Neural progenitor cell (in vitro differentiated cells): ENCODE measurements around the gene COG5. TPM values are rescaled to one million over a fixed set of nuclear protein-coding genes. Genes with fewer than 3 reads are reported as not detected.

Source experiments
- DNase-seq: peaks from one replicate; pipeline ENCODE4 v3.0.0-alpha.2; 2016; ENCODE audit warnings: low spot score
- H2AFZ ChIP-seq: fragments of 200-600 bp; sonication (generic); replicated peaks from 2 replicates; pipeline ENCODE4 v1.6.1; 2016; ENCODE audit warnings: antibody characterized with exemption
- H3F3A ChIP-seq: fragments of 200-600 bp; sonication (generic); 2 replicates; pipeline ENCODE4 v1.6.1; 2016; ENCODE audit warnings: antibody characterized with exemption, low read depth
- H3K27ac ChIP-seq: fragments of 200-600 bp; sonication (generic); 2 replicates; pipeline ENCODE4 v1.5.1; 2016; ENCODE audit warnings: mild to moderate bottlenecking
- H3K27me3 ChIP-seq: fragments of 200-600 bp; sonication (generic); 2 replicates; pipeline ENCODE4 v1.6.1; 2016; ENCODE audit warnings: mild to moderate bottlenecking, moderate library complexity
- H3K36me3 ChIP-seq: fragments of 200-600 bp; sonication (generic); 2 replicates; pipeline ENCODE4 v1.5.1; 2016
- H3K4me1 ChIP-seq: fragments of 200-600 bp; sonication (generic); 2 replicates; pipeline ENCODE4 v1.6.1; 2016; ENCODE audit warnings: mixed run types
- H3K4me2 ChIP-seq: fragments of 200-600 bp; sonication (generic); 2 replicates; pipeline ENCODE4 v1.6.1; 2016
- H3K4me3 ChIP-seq: fragments of 200-600 bp; sonication (generic); 2 replicates; pipeline ENCODE4 v1.5.1; 2016
- H3K79me2 ChIP-seq: fragments of 200-600 bp; sonication (generic); 2 replicates; pipeline ENCODE4 v1.6.1; 2016; ENCODE audit warnings: low read depth
- H3K9ac ChIP-seq: fragments of 200-600 bp; sonication (generic); 2 replicates; pipeline ENCODE4 v1.6.1; 2016
- H3K9me3 ChIP-seq: fragments of 200-600 bp; sonication (generic); 2 replicates; pipeline ENCODE4 v1.5.1; 2016; ENCODE audit warnings: low read depth
- H4K20me1 ChIP-seq: fragments of 200-600 bp; sonication (generic); 2 replicates; pipeline ENCODE4 v1.6.1; 2016; ENCODE audit warnings: low read depth
- H3K27ac Mint-ChIP-seq: 3 replicates; pipeline ENCODE4 v1.8.0; 2021; ENCODE audit warnings: mixed read lengths
- H3K27me3 Mint-ChIP-seq: 2 replicates; pipeline ENCODE4 v1.8.0; 2022; ENCODE audit warnings: low read depth, mild to moderate bottlenecking, inconsistent platforms, moderate library complexity, mixed read lengths; ENCODE audit not compliant: insufficient read depth
- H3K36me3 Mint-ChIP-seq: 3 replicates; pipeline ENCODE4 v1.8.0; 2021; ENCODE audit warnings: mixed read lengths
- H3K4me1 Mint-ChIP-seq: 3 replicates; pipeline ENCODE4 v1.8.0; 2021; ENCODE audit warnings: mixed read lengths
- H3K4me3 Mint-ChIP-seq: 3 replicates; pipeline ENCODE4 v1.8.0; 2021; ENCODE audit warnings: mild to moderate bottlenecking, moderate library complexity, mixed read lengths
- H3K9me3 Mint-ChIP-seq: 3 replicates; pipeline ENCODE4 v1.8.0; 2020; ENCODE audit warnings: mixed read lengths
- CTCF ChIP-seq: fragments of 200-600 bp; sonication (generic); IDR thresholded peaks from 2 replicates; pipeline ENCODE4 v1.5.1; 2017; ENCODE audit warnings: antibody characterized with exemption, mild to moderate bottlenecking
- EZH2 ChIP-seq: fragments of 200-600 bp; sonication (generic); IDR thresholded peaks from 2 replicates; pipeline ENCODE4 v1.6.1; 2017; ENCODE audit warnings: antibody characterized with exemption, mild to moderate bottlenecking, moderate library complexity
- EZH2phosphoT487 ChIP-seq: fragments of 200-600 bp; sonication (generic); IDR thresholded peaks from 2 replicates; pipeline ENCODE4 v1.6.1; 2017; ENCODE audit warnings: antibody characterized with exemption
- total RNA-seq: library from RNA; depleted of rRNA; stranded (reverse); fragments of >200 nt; gene quantifications from 2 replicates; pipeline ENCODE4 v1.2.3, GENCODE V29; 2015; ENCODE audit warnings: low replicate concordance

Gene COG5
- total RNA-seq, 1 donor from 2014 or later: 90.5 TPM

DNA sequence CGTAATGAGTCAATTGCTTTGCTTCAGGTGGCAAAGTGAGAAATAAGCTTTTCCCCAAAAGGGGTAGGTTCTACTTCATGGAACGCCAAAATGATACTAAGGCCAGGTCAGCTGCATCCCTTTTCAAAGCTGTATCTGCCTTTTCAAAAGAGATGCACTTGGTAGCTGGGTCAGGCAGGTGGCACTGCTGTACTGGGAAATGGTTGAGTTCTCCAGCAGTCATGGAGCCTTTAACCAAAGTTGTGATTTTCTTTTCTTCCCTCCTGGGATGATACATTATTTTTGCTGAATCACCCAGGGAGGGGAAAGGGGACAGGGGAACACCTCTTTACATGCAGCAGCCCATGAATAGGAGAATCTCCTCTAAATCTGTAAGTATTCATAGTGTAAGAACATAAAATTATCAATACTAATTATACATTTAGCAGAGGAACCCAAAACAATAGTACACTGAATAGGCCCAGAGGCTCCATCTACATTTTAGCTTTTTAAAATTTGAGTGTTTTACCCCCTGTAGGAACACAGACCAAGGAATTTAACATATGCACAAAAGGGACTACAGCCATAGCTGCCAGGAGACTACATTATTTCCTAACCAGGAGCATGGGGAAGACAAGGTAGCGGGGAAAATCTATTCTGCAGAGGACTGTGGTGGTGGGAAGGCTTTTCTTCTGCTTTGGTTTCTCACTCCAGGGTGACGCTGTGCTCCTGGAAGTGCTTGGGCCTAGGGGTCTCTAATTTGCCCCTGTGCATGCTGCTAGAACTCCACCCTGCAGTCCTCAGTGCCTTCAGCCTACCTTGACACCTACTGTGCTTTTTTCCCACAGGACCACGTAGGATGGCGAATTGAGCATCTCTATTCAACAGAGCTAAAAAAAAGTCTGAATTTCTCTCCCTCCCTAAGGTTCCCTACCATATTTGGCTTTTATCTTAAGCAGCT, 100.3 kb downstream of the COG5 start:
- H3K79me2 ChIP-seq: no peaks in the 10 kb centered on the region
- no peak overlapping the region for H3K9ac ChIP-seq
- no peak overlapping the region for H3K4me3 ChIP-seq
- H3K27ac ChIP-seq: no peak overlapping the region
- DNase-seq: peak; percentile 64
- H3K27me3 Mint-ChIP-seq: no peaks in the 10 kb centered on the region
- no peaks in the 10 kb centered on the region for H3K36me3 ChIP-seq
- H3K27ac Mint-ChIP-seq: no peak overlapping the region
- no peaks in the 10 kb centered on the region for H3F3A ChIP-seq
- H3K36me3 Mint-ChIP-seq: no peaks in the 10 kb centered on the region
- H3K9me3 Mint-ChIP-seq: no peaks in the 10 kb centered on the region
- no peaks in the 10 kb centered on the region for H3K9me3 ChIP-seq
- H3K4me2 ChIP-seq: no peak overlapping the region
- no peak overlapping the region for H2AFZ ChIP-seq
- peak; percentile 67 for TF ChIP-seq CTCF
- TF ChIP-seq EZH2phosphoT487: no peak
- H3K4me1 ChIP-seq: no peaks in the 10 kb centered on the region
- H3K4me1 Mint-ChIP-seq: no peaks in the 10 kb centered on the region
- H4K20me1 ChIP-seq: peaks cover 8% of the 10 kb centered on the region
- H3K4me3 Mint-ChIP-seq: no peak overlapping the region
- no peaks in the 10 kb centered on the region for H3K27me3 ChIP-seq

DNA sequence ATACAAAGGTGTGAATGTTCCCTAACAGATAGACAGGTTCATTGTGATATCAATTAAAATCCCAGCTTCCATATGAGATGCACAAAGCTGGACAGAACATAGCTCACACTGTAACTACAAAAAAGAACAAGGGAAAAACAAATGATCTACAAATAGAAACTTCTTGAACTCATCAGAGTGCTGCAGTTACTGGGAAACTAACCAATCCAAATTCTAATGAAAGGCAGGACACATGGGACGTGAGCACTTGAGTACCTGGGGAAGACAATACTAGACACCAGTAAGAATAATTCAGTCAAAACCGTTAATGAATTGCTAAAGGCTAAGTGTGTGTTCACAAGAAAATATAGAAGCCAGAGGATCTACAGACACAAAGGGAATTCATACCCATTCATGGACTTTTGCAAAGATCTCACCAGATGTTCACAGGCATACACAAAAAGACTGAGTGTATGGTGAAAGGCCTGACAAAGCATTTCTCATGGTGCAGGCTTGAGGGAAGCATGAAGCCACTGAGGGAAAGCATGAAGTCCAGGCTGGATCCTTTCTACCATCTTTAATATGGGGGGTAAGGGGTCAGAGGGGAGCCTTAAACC, 101.7 kb downstream of the COG5 start:
- no peak overlapping the region for H3K27ac ChIP-seq

DNA sequence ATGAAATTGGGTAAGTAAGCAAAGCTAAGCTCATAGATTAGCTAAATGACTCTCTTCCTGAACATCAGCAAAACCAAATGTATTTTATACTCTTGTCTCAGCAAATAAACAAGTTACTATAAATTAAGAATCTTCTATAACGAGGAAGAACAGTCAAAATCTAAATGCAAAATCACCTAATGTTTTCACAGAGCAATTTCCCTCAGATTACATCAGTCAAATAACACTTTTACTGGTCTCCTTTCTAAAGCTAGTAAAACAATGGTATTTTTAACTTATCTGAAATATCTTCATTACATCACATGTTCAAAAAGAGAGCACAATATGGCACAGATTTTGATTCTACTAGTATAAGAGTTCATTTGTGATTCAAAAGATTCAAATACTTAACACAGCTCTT, 110.3 kb downstream of the COG5 start:
- no peak overlapping the region for H2AFZ ChIP-seq
- H3K27me3 ChIP-seq: no peaks in the 10 kb centered on the region
- Mint-ChIP-seq H3K36me3 (peaks cover 5% of the 10 kb centered on the region), H3K4me3 (no peak overlapping the region), H3K4me1 (no peaks in the 10 kb centered on the region), H3K27ac (no peak overlapping the region), H3K27me3 (no peaks in the 10 kb centered on the region), H3K9me3 (no peaks in the 10 kb centered on the region)
- no peaks in the 10 kb centered on the region for H3K4me1 ChIP-seq
- peaks cover 5% of the 10 kb centered on the region for H3K79me2 ChIP-seq
- no peak overlapping the region for H3K27ac ChIP-seq
- H3K4me2 ChIP-seq: no peak overlapping the region
- H4K20me1 ChIP-seq: no peaks in the 10 kb centered on the region
- no peak for DNase-seq
- no peak overlapping the region for H3K4me3 ChIP-seq
- no peaks in the 10 kb centered on the region for H3F3A ChIP-seq
- no peaks in the 10 kb centered on the region for H3K9me3 ChIP-seq
- TF ChIP-seq EZH2 (no peak), EZH2phosphoT487 (no peak), CTCF (no peak)
- no peaks in the 10 kb centered on the region for H3K36me3 ChIP-seq
- H3K9ac ChIP-seq: no peak overlapping the region

More for the DNA sequence above, 101.7 kb downstream of the COG5 start:
- no peaks in the 10 kb centered on the region for H3K4me1 Mint-ChIP-seq
- no peaks in the 10 kb centered on the region for H3K4me1 ChIP-seq
- H3K4me3 ChIP-seq: no peak overlapping the region
- H3K9me3 Mint-ChIP-seq: no peaks in the 10 kb centered on the region
- H3F3A ChIP-seq: no peaks in the 10 kb centered on the region
- no peak overlapping the region for H3K4me2 ChIP-seq
- TF ChIP-seq EZH2 (no peak), CTCF (no peak), EZH2phosphoT487 (no peak)
- no peak overlapping the region for H3K9ac ChIP-seq
- no peak for DNase-seq
- H3K27me3 ChIP-seq: no peaks in the 10 kb centered on the region
- peaks cover 3% of the 10 kb centered on the region for H3K36me3 Mint-ChIP-seq
- no peaks in the 10 kb centered on the region for H3K27me3 Mint-ChIP-seq
- H3K79me2 ChIP-seq: no peaks in the 10 kb centered on the region
- peaks cover 8% of the 10 kb centered on the region for H4K20me1 ChIP-seq
- H3K4me3 Mint-ChIP-seq: no peak overlapping the region
- no peak overlapping the region for H3K27ac Mint-ChIP-seq
- H3K36me3 ChIP-seq: no peaks in the 10 kb centered on the region
- H2AFZ ChIP-seq: no peak overlapping the region
- no peaks in the 10 kb centered on the region for H3K9me3 ChIP-seq
